Neural progenitor cell (in vitro differentiated cells): ENCODE data around the gene OR10K2. TPM values are rescaled to one million over a fixed set of nuclear protein-coding genes. Genes with fewer than 3 reads are reported as not detected.

ENCODE experiments used
- DNase-seq: peaks from one replicate; pipeline ENCODE4 v3.0.0-alpha.2; 2016; ENCODE audit warnings: low spot score
- H2AFZ ChIP-seq: fragments of 200-600 bp; sonication (generic); replicated peaks from 2 replicates; pipeline ENCODE4 v1.6.1; 2016; ENCODE audit warnings: antibody characterized with exemption
- H3F3A ChIP-seq: fragments of 200-600 bp; sonication (generic); 2 replicates; pipeline ENCODE4 v1.6.1; 2016; ENCODE audit warnings: antibody characterized with exemption, low read depth
- H3K27ac ChIP-seq: fragments of 200-600 bp; sonication (generic); 2 replicates; pipeline ENCODE4 v1.5.1; 2016; ENCODE audit warnings: mild to moderate bottlenecking
- H3K27me3 ChIP-seq: fragments of 200-600 bp; sonication (generic); 2 replicates; pipeline ENCODE4 v1.6.1; 2016; ENCODE audit warnings: mild to moderate bottlenecking, moderate library complexity
- H3K36me3 ChIP-seq: fragments of 200-600 bp; sonication (generic); 2 replicates; pipeline ENCODE4 v1.5.1; 2016
- H3K4me1 ChIP-seq: fragments of 200-600 bp; sonication (generic); 2 replicates; pipeline ENCODE4 v1.6.1; 2016; ENCODE audit warnings: mixed run types
- H3K4me2 ChIP-seq: fragments of 200-600 bp; sonication (generic); 2 replicates; pipeline ENCODE4 v1.6.1; 2016
- H3K4me3 ChIP-seq: fragments of 200-600 bp; sonication (generic); 2 replicates; pipeline ENCODE4 v1.5.1; 2016
- H3K79me2 ChIP-seq: fragments of 200-600 bp; sonication (generic); 2 replicates; pipeline ENCODE4 v1.6.1; 2016; ENCODE audit warnings: low read depth
- H3K9ac ChIP-seq: fragments of 200-600 bp; sonication (generic); 2 replicates; pipeline ENCODE4 v1.6.1; 2016
- H3K9me3 ChIP-seq: fragments of 200-600 bp; sonication (generic); 2 replicates; pipeline ENCODE4 v1.5.1; 2016; ENCODE audit warnings: low read depth
- H4K20me1 ChIP-seq: fragments of 200-600 bp; sonication (generic); 2 replicates; pipeline ENCODE4 v1.6.1; 2016; ENCODE audit warnings: low read depth
- H3K27ac Mint-ChIP-seq: 3 replicates; pipeline ENCODE4 v1.8.0; 2021; ENCODE audit warnings: mixed read lengths
- H3K27me3 Mint-ChIP-seq: 2 replicates; pipeline ENCODE4 v1.8.0; 2022; ENCODE audit warnings: low read depth, mild to moderate bottlenecking, inconsistent platforms, moderate library complexity, mixed read lengths; ENCODE audit not compliant: insufficient read depth
- H3K36me3 Mint-ChIP-seq: 3 replicates; pipeline ENCODE4 v1.8.0; 2021; ENCODE audit warnings: mixed read lengths
- H3K4me1 Mint-ChIP-seq: 3 replicates; pipeline ENCODE4 v1.8.0; 2021; ENCODE audit warnings: mixed read lengths
- H3K4me3 Mint-ChIP-seq: 3 replicates; pipeline ENCODE4 v1.8.0; 2021; ENCODE audit warnings: mild to moderate bottlenecking, moderate library complexity, mixed read lengths
- H3K9me3 Mint-ChIP-seq: 3 replicates; pipeline ENCODE4 v1.8.0; 2020; ENCODE audit warnings: mixed read lengths
- EZH2 ChIP-seq: fragments of 200-600 bp; sonication (generic); IDR thresholded peaks from 2 replicates; pipeline ENCODE4 v1.6.1; 2017; ENCODE audit warnings: antibody characterized with exemption, mild to moderate bottlenecking, moderate library complexity
- EZH2phosphoT487 ChIP-seq: fragments of 200-600 bp; sonication (generic); IDR thresholded peaks from 2 replicates; pipeline ENCODE4 v1.6.1; 2017; ENCODE audit warnings: antibody characterized with exemption
- total RNA-seq: library from RNA; depleted of rRNA; stranded (reverse); fragments of >200 nt; gene quantifications from 2 replicates; pipeline ENCODE4 v1.2.3, GENCODE V29; 2015; ENCODE audit warnings: low replicate concordance
- TF ChIP-seq, protein P1 (sequence below): fragments of 200-600 bp; sonication (generic); IDR thresholded peaks from 2 replicates; pipeline ENCODE4 v1.5.1; 2017; ENCODE audit warnings: antibody characterized with exemption, mild to moderate bottlenecking

OR10K2 gene
- total RNA-seq, 1 donor from 2014 or later, result not detected

- no peak overlapping the region for H3K4me2 ChIP-seq
- no peaks in the 10 kb centered on the region for H3K27me3 Mint-ChIP-seq
- no peak for TF ChIP-seq EZH2
- TF ChIP-seq, protein P1, sequence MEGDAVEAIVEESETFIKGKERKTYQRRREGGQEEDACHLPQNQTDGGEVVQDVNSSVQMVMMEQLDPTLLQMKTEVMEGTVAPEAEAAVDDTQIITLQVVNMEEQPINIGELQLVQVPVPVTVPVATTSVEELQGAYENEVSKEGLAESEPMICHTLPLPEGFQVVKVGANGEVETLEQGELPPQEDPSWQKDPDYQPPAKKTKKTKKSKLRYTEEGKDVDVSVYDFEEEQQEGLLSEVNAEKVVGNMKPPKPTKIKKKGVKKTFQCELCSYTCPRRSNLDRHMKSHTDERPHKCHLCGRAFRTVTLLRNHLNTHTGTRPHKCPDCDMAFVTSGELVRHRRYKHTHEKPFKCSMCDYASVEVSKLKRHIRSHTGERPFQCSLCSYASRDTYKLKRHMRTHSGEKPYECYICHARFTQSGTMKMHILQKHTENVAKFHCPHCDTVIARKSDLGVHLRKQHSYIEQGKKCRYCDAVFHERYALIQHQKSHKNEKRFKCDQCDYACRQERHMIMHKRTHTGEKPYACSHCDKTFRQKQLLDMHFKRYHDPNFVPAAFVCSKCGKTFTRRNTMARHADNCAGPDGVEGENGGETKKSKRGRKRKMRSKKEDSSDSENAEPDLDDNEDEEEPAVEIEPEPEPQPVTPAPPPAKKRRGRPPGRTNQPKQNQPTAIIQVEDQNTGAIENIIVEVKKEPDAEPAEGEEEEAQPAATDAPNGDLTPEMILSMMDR, result no peak
- no peak for TF ChIP-seq EZH2phosphoT487
Measured at GRCh38 chr1:158417586-158417985, 8.5 kb downstream of the OR10K2 start.

DNA sequence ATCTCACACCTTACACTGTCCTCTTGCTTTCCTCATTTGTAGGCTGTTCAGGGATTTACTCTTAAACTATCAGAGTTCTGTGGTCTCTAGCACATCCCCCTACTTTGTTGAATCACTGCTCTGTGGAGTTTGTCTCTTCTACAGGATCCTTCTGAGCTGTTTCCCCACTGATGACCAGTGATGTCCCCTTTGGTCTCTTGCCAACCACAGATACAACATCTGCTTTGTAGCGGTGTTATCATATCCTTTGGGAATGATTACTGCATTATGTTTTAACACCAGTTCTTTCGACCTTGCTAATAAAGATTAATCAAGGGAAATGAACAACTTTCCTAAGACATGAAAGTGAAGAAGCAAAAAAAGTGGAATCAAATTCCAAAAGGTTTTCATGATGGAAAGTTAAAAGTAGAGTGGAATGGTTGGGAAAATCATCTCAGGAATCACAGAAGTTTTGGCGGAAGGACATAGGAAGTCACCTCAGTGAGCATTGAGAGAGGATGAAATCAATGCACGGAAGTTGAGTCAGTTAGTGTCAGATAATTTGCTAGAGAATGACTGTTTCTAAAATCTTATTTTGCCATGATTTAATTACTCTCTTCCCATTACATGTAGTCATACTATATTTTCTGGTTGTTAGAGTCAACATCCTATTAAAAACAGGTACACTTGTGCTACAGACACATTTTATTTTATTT lies 11.2 kb downstream of the OR10K2 start:
- H3K79me2 ChIP-seq, result no peaks in the 10 kb centered on the region
- Mint-ChIP-seq H3K36me3 (no peaks in the 10 kb centered on the region), H3K4me1 (no peaks in the 10 kb centered on the region), H3K9me3 (no peaks in the 10 kb centered on the region), H3K27me3 (no peaks in the 10 kb centered on the region), H3K4me3 (no peak overlapping the region), H3K27ac (no peak overlapping the region)
- H4K20me1 ChIP-seq, result no peaks in the 10 kb centered on the region
- H3K9me3 ChIP-seq, result no peaks in the 10 kb centered on the region
- H3K4me1 ChIP-seq, result no peaks in the 10 kb centered on the region
- H3K9ac ChIP-seq, result no peak overlapping the region
- H3K27me3 ChIP-seq, result no peaks in the 10 kb centered on the region
- TF ChIP-seq, protein P1, result no peak
- TF ChIP-seq EZH2 (no peak), EZH2phosphoT487 (no peak)
- no peak overlapping the region for H3K4me2 ChIP-seq
- no peak overlapping the region for H3K4me3 ChIP-seq
- no peaks in the 10 kb centered on the region for H3K36me3 ChIP-seq
- no peak overlapping the region for H2AFZ ChIP-seq
- no peak overlapping the region for H3K27ac ChIP-seq
- no peak for DNase-seq
- H3F3A ChIP-seq, result no peaks in the 10 kb centered on the region

More at GRCh38 chr1:158417586-158417985, 8.5 kb downstream of the OR10K2 start:
- no peaks in the 10 kb centered on the region for H3K27me3 ChIP-seq
- H3K9me3 ChIP-seq, result no peaks in the 10 kb centered on the region
- no peak overlapping the region for H3K27ac Mint-ChIP-seq
- no peak overlapping the region for H3K4me3 Mint-ChIP-seq
- H3K4me3 ChIP-seq, result no peak overlapping the region
- H3K36me3 Mint-ChIP-seq, result no peaks in the 10 kb centered on the region
- peaks cover 8% of the 10 kb centered on the region for H3K4me1 ChIP-seq
- no peaks in the 10 kb centered on the region for H3F3A ChIP-seq
- no peak for DNase-seq
- no peak overlapping the region for H3K27ac ChIP-seq
- H4K20me1 ChIP-seq, result no peaks in the 10 kb centered on the region
- H3K79me2 ChIP-seq, result no peaks in the 10 kb centered on the region
- no peaks in the 10 kb centered on the region for H3K4me1 Mint-ChIP-seq
- H3K9ac ChIP-seq, result no peak overlapping the region
- no peaks in the 10 kb centered on the region for H3K36me3 ChIP-seq
- no peaks in the 10 kb centered on the region for H3K9me3 Mint-ChIP-seq
- no peak overlapping the region for H2AFZ ChIP-seq

DNA sequence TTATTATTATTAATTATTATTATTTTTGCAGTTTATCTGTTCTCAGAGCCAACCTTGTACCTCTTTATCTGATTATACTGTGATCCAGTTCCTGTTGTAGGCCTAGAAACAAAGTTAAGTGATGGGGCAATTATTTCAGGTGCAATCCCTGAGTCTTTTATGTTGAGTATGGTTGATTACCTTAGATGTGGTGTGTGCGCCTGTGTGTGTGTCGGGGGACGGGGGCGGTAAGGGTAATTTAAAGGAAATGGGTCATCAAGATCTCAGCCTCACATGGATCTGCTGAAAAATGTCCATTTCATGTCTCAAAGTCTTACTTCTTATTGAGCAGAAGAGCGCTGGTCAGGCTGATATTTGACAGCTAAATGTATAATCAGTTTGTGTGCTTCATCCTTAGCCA lies 18.9 kb downstream of the OR10K2 start:
- no peak overlapping the region for H3K4me2 ChIP-seq
- H3K27ac ChIP-seq, result no peak overlapping the region
- Mint-ChIP-seq H3K4me3 (no peak overlapping the region), H3K36me3 (no peaks in the 10 kb centered on the region), H3K27ac (no peak overlapping the region), H3K4me1 (no peaks in the 10 kb centered on the region), H3K27me3 (no peaks in the 10 kb centered on the region), H3K9me3 (no peaks in the 10 kb centered on the region)
- no peaks in the 10 kb centered on the region for H3K27me3 ChIP-seq
- no peaks in the 10 kb centered on the region for H3K36me3 ChIP-seq
- H3K9ac ChIP-seq, result no peak overlapping the region
- no peaks in the 10 kb centered on the region for H4K20me1 ChIP-seq
- H2AFZ ChIP-seq, result no peak overlapping the region
- no peak for TF ChIP-seq EZH2phosphoT487
- H3K9me3 ChIP-seq, result no peaks in the 10 kb centered on the region
- H3K79me2 ChIP-seq, result no peaks in the 10 kb centered on the region
- H3K4me3 ChIP-seq, result no peak overlapping the region
- H3K4me1 ChIP-seq, result no peaks in the 10 kb centered on the region
- no peaks in the 10 kb centered on the region for H3F3A ChIP-seq
- DNase-seq, result no peak

- Mint-ChIP-seq H3K27ac (no peak overlapping the region), H3K27me3 (peaks cover 2% of the 10 kb centered on the region), H3K9me3 (no peaks in the 10 kb centered on the region), H3K4me1 (no peaks in the 10 kb centered on the region), H3K4me3 (no peak overlapping the region), H3K36me3 (no peaks in the 10 kb centered on the region)
- H3K4me3 ChIP-seq, result no peak overlapping the region
- no peak overlapping the region for H3K27ac ChIP-seq
- H3K4me2 ChIP-seq, result no peak overlapping the region
- H3K27me3 ChIP-seq, result no peaks in the 10 kb centered on the region
- H3K79me2 ChIP-seq, result no peaks in the 10 kb centered on the region
- no peak overlapping the region for H2AFZ ChIP-seq
- TF ChIP-seq, protein P1, result no peak
- TF ChIP-seq EZH2 (no peak), EZH2phosphoT487 (no peak)
- no peaks in the 10 kb centered on the region for H3K9me3 ChIP-seq
- H3K4me1 ChIP-seq, result no peaks in the 10 kb centered on the region
- H3K9ac ChIP-seq, result no peak overlapping the region
- H3F3A ChIP-seq, result no peaks in the 10 kb centered on the region
- no peak for DNase-seq
- no peaks in the 10 kb centered on the region for H3K36me3 ChIP-seq
- no peaks in the 10 kb centered on the region for H4K20me1 ChIP-seq
Measured at GRCh38 chr1:158400871-158401270, 25.2 kb downstream of the OR10K2 start.
